ENCODE data around the gene WWOX. TPM values are rescaled to one million over a fixed set of nuclear protein-coding genes. Genes with fewer than 3 reads are reported as not detected.

The WWOX gene
- total RNA-seq, 1 donor from 2014 or later: 34.9 TPM

DNA sequence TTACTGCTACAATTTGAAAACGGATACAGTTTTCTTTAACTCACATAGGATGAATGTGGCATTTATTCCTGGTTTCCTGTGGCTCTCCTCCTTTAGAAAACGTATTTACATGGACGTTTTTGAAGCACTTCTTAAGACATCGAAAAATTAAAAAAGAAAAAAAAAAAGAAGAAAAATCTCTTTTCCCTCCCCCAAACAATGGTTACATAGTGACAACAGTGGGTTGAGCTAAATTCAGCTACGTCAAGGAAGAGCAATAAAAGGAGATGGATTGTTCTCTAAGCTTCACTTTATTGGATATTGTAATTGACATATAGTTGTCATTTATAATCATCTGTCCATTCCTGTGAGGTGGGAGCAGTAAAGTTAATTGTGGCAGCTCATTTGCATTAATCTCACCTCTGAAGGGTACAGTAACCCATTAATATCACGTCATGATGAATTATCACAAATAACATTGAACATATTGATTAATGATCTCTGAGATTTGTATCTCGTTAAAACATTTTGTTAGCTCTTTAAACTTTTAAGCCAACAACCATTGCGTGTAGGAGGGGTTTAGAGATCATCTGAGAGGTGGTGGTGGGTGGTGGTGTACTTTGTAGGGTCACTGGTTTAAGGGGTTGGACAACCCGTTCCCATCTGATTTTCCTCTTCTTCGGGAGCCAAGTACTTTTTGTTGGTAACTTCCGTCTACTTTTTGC lies 184.2 kb downstream of the WWOX start:
- H3K36me3 ChIP-seq (ENCODE audit: control insufficient read depth, insufficient read depth, low read length): no peaks in the 10 kb centered on the region
- H3K4me3 ChIP-seq (ENCODE audit: low read depth, low read length): no peak overlapping the region
- no peaks in the 10 kb centered on the region for H3K27me3 ChIP-seq (ENCODE audit: control insufficient read depth, insufficient read depth, low read length)
- DNase-seq (ENCODE audit: low read depth): no peak
- TF ChIP-seq, protein P1, sequence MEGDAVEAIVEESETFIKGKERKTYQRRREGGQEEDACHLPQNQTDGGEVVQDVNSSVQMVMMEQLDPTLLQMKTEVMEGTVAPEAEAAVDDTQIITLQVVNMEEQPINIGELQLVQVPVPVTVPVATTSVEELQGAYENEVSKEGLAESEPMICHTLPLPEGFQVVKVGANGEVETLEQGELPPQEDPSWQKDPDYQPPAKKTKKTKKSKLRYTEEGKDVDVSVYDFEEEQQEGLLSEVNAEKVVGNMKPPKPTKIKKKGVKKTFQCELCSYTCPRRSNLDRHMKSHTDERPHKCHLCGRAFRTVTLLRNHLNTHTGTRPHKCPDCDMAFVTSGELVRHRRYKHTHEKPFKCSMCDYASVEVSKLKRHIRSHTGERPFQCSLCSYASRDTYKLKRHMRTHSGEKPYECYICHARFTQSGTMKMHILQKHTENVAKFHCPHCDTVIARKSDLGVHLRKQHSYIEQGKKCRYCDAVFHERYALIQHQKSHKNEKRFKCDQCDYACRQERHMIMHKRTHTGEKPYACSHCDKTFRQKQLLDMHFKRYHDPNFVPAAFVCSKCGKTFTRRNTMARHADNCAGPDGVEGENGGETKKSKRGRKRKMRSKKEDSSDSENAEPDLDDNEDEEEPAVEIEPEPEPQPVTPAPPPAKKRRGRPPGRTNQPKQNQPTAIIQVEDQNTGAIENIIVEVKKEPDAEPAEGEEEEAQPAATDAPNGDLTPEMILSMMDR (IDR thresholded peaks at IDR 0.05; ENCODE audit: insufficient read depth, low read length, poor library complexity, severe bottlenecking): no peak

DNA sequence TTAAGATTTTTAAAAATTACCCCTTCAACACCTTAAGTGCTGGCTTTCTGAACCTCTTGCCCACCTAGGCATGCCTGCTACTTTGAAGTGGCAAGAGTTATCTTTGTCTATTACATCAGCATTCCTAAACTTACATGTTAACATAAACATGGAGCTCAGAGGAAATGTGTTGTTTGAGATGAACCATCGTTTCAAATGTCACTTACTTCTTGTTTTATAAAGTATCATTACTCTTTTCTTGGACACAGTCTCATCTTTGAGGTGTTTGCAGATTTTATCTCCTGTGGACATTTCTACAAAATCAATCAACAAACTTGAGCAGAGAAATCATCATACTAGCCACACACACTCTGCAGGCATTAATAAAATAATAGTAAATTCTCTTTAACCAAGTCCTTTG lies 184.9 kb downstream of the WWOX start:
- TF ChIP-seq, protein P1 (IDR thresholded peaks at IDR 0.05; ENCODE audit: insufficient read depth, low read length, poor library complexity, severe bottlenecking): no peak
- H3K36me3 ChIP-seq (ENCODE audit: control insufficient read depth, insufficient read depth, low read length): no peaks in the 10 kb centered on the region
- no peak overlapping the region for H3K4me3 ChIP-seq (ENCODE audit: low read depth, low read length)
- H3K27me3 ChIP-seq (ENCODE audit: control insufficient read depth, insufficient read depth, low read length): no peaks in the 10 kb centered on the region
- no peak for DNase-seq (ENCODE audit: low read depth)

DNA sequence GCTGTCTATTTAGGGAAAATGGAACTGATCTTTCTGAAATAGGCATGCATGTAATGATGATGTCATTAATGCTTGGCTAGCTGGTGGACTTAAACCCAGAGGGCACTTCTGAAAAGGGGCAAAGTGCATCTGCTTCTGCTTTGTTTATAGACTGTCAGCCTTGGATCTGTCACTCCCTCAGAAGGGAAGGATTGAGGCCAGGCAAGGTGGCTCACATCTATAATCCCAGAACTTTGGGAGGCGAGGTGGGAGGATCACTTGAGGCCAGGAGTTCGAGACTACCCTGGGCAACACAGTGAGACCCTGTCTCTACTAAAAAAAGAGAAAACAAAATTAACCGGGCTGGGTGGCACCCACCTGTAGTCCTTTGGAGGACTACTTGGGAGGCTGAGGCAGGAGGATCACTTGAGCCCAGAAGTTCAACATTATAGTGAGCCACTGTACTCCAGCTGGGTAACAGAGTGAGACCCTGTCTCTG lies 185.5 kb downstream of the WWOX start:
- no peak overlapping the region for H3K4me3 ChIP-seq (ENCODE audit: low read depth, low read length)
- DNase-seq (ENCODE audit: low read depth): no peak
- TF ChIP-seq, protein P1 (IDR thresholded peaks at IDR 0.05; ENCODE audit: insufficient read depth, low read length, poor library complexity, severe bottlenecking): no peak

DNA sequence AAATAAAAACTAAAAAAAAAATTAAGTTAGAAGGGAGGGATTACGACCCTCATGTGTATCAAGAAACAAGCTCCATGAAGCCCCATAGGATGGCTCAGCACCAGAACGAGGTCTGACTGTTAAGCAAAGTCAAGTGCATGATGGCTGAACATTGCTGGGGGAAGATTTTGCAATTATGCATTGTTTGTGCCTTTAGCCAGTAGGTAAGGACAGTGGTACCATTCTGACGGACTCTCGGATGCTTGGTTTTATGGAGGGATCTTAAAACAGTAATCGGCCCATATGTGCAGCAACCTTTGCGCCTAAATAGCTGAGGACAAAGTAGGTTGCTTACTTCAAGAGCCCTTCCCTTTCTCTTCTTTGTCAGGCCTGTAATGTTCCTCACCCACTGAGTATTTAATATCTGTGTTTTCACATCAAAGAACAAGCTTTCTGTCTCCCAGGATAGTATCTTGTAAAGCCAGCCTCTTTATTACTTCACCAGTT lies 186.0 kb downstream of the WWOX start:
- no peaks in the 10 kb centered on the region for H3K36me3 ChIP-seq (ENCODE audit: control insufficient read depth, insufficient read depth, low read length)
- TF ChIP-seq, protein P1 (IDR thresholded peaks at IDR 0.05; ENCODE audit: insufficient read depth, low read length, poor library complexity, severe bottlenecking): no peak
- no peaks in the 10 kb centered on the region for H3K27me3 ChIP-seq (ENCODE audit: control insufficient read depth, insufficient read depth, low read length)
- no peak overlapping the region for H3K4me3 ChIP-seq (ENCODE audit: low read depth, low read length)
- DNase-seq (ENCODE audit: low read depth): no peak

More for the DNA sequence above, 185.5 kb downstream of the WWOX start:
- H3K27me3 ChIP-seq (ENCODE audit: control insufficient read depth, insufficient read depth, low read length): no peaks in the 10 kb centered on the region
- no peaks in the 10 kb centered on the region for H3K36me3 ChIP-seq (ENCODE audit: control insufficient read depth, insufficient read depth, low read length)

DNA sequence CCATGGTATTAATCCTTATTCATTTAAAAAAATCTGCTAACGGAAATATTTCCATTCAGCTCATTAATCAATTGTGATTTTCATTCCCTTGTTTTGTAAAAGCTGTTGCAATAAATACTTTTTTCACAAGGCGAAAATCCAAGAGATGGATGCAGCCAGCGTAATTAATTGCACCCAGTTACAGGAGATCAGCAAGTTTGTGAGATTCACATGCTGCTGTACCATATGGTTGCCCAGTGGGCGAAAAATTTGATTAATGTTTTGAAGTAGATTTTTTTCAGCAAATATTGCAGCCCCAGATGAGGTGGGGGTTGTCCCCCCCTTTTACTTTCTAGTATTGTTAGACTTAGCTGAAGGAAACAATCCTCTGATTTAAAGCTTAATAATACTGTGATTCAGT lies 186.6 kb downstream of the WWOX start:
- H3K4me3 ChIP-seq (ENCODE audit: low read depth, low read length): no peak overlapping the region
- H3K36me3 ChIP-seq (ENCODE audit: control insufficient read depth, insufficient read depth, low read length): no peaks in the 10 kb centered on the region
- no peak for DNase-seq (ENCODE audit: low read depth)
- no peaks in the 10 kb centered on the region for H3K27me3 ChIP-seq (ENCODE audit: control insufficient read depth, insufficient read depth, low read length)
- TF ChIP-seq, protein P1 (IDR thresholded peaks at IDR 0.05; ENCODE audit: insufficient read depth, low read length, poor library complexity, severe bottlenecking): no peak

DNA sequence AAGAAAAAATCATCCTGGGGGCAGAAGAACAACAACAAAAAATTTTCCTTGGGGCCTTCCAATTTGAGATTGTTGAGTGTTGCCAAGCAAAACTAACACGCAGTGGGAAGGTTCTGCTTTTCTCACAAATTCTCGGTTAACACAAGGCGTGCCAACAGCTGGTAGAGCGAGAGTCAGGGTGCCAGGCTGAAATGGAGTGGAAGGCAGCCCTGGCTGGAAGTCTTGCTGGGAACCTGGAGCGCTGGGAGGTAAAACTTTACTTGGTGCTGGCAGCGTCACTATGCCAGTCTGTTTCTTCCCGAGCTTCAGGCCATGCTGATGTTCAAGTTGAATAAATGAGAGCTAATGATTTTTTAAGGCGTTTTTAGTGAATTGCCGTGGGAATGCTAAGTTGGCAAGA lies 189.4 kb downstream of the WWOX start:
- H3K27me3 ChIP-seq (ENCODE audit: control insufficient read depth, insufficient read depth, low read length): no peaks in the 10 kb centered on the region
- no peak for DNase-seq (ENCODE audit: low read depth)
- TF ChIP-seq, protein P1 (IDR thresholded peaks at IDR 0.05; ENCODE audit: insufficient read depth, low read length, poor library complexity, severe bottlenecking): no peak
- H3K36me3 ChIP-seq (ENCODE audit: control insufficient read depth, insufficient read depth, low read length): no peaks in the 10 kb centered on the region
- H3K4me3 ChIP-seq (ENCODE audit: low read depth, low read length): no peak overlapping the region

All from kidney epithelial cell (primary cell).